HepG2 (cell line): ENCODE results near the gene ADARB1. TPM values are rescaled to one million over a fixed set of nuclear protein-coding genes. Genes with fewer than 3 reads are reported as not detected.
A peak's percentile ranks its signal among the peaks of the same experiment; 100 is the strongest.

ENCODE experiments used
- FLYWCH1 ChIP-seq: sonication (generic); formaldehyde crosslinking; IDR thresholded peaks from 2 replicates; pipeline ENCODE4 v1.8.1; 2023; ENCODE audit warnings: mild to moderate bottlenecking, missing genetic modification reagents
- MED1 ChIP-seq: sonication (generic); formaldehyde crosslinking; IDR thresholded peaks from 2 replicates; pipeline ENCODE4 v1.4.0; 2020; ENCODE audit warnings: missing genetic modification reagents
- NR3C1 ChIP-seq: sonication (generic); formaldehyde crosslinking; IDR thresholded peaks from 2 replicates; pipeline ENCODE4 v1.4.0; 2020; ENCODE audit warnings: missing genetic modification reagents
- PAX8 ChIP-seq: sonication (generic); formaldehyde crosslinking; IDR thresholded peaks from 2 replicates; pipeline ENCODE4 v1.8.0; 2022; ENCODE audit warnings: mild to moderate bottlenecking, missing genetic modification reagents, borderline replicate concordance
- PHF8 ChIP-seq: sonication (generic); formaldehyde crosslinking; IDR thresholded peaks from 2 replicates; pipeline ENCODE4 v1.5.0; 2020; ENCODE audit warnings: missing genetic modification reagents
- ZC3H13 ChIP-seq: sonication (generic); formaldehyde crosslinking; IDR thresholded peaks from 2 replicates; pipeline ENCODE4 v1.8.1; 2023; ENCODE audit warnings: mild to moderate bottlenecking, missing genetic modification reagents, moderate library complexity
- ZNF160 ChIP-seq: sonication (generic); formaldehyde crosslinking; IDR thresholded peaks from 2 replicates; pipeline ENCODE4 v1.8.0; 2022; ENCODE audit warnings: mild to moderate bottlenecking, inconsistent platforms, missing genetic modification reagents
- ZNF296 ChIP-seq: sonication (generic); formaldehyde crosslinking; conservative IDR thresholded peaks from 2 replicates; pipeline ENCODE4 v1.5.0; 2020; ENCODE audit warnings: mild to moderate bottlenecking, missing genetic modification reagents
- ZNF670 ChIP-seq: sonication (generic); formaldehyde crosslinking; IDR thresholded peaks from 2 replicates; pipeline ENCODE4 v1.8.0; 2022; ENCODE audit warnings: mild to moderate bottlenecking, missing genetic modification reagents, borderline replicate concordance
- ZNF850 ChIP-seq: sonication (generic); formaldehyde crosslinking; conservative IDR thresholded peaks from 2 replicates; pipeline ENCODE4 v1.9.0; 2021; ENCODE audit warnings: mild to moderate bottlenecking, missing genetic modification reagents
- polyA plus RNA-seq, 8 experiments: library from polyadenylated mRNA; depleted of rRNA in 3 of 8; stranded (reverse) in 7 of 8; unstranded in 1 of 8; fragments of >200 nt; fragmentation: Illumina TruSeq in 4 of 8; extraction: Trizol in 4 of 8; gene quantifications; 2 replicates each; pipeline versions ENCODE4 v1.2.1 to v1.2.3, GENCODE V29; 2011 to 2016; ENCODE audit warnings: low read depth in 4 of 8, missing spikeins in 1 of 8, mixed read lengths in 1 of 8; ENCODE audit not compliant: insufficient read depth in 1 of 8
- total RNA-seq, 5 experiments: library from RNA; depleted of rRNA; stranded (reverse); fragments of >200 nt; fragmentation: Illumina TruSeq; extraction: Trizol; gene quantifications; 2 replicates each; pipeline ENCODE4 v1.2.3, GENCODE V29; 2016; ENCODE audit warnings: low read depth in 1 of 5
- TF ChIP-seq, protein P1 (sequence below): sonication (generic); formaldehyde crosslinking; IDR thresholded peaks from 2 replicates; pipeline ENCODE4 v1.4.0; 2020; ENCODE audit warnings: mild to moderate bottlenecking, missing genetic modification reagents
- TF ChIP-seq, protein P2 (sequence below): sonication (generic); formaldehyde crosslinking; IDR thresholded peaks from 2 replicates; pipeline ENCODE4 v1.8.0; 2022; ENCODE audit warnings: missing genetic modification reagents, low read depth, mild to moderate bottlenecking, borderline replicate concordance
- TF ChIP-seq, protein P3 (sequence below): sonication (generic); formaldehyde crosslinking; IDR thresholded peaks from 2 replicates; pipeline ENCODE4 v1.4.0; 2020; ENCODE audit warnings: mild to moderate bottlenecking, missing genetic modification reagents
- TF ChIP-seq, protein P4 (sequence below): sonication (generic); formaldehyde crosslinking; IDR thresholded peaks from 2 replicates; pipeline ENCODE4 v1.5.0; 2020; ENCODE audit warnings: mild to moderate bottlenecking, missing genetic modification reagents
- TF ChIP-seq, protein P5 (sequence below): sonication (generic); formaldehyde crosslinking; IDR thresholded peaks from 2 replicates; pipeline ENCODE4 v1.5.1; 2020; ENCODE audit warnings: mild to moderate bottlenecking, missing genetic modification reagents, borderline replicate concordance

Gene ADARB1
- total and polyA plus RNA-seq, 2 of the 13 experiments (the other 11 are each of a cell fraction or from before 2014, with no cell fraction given), result 6.6 to 10.0 TPM

DNA sequence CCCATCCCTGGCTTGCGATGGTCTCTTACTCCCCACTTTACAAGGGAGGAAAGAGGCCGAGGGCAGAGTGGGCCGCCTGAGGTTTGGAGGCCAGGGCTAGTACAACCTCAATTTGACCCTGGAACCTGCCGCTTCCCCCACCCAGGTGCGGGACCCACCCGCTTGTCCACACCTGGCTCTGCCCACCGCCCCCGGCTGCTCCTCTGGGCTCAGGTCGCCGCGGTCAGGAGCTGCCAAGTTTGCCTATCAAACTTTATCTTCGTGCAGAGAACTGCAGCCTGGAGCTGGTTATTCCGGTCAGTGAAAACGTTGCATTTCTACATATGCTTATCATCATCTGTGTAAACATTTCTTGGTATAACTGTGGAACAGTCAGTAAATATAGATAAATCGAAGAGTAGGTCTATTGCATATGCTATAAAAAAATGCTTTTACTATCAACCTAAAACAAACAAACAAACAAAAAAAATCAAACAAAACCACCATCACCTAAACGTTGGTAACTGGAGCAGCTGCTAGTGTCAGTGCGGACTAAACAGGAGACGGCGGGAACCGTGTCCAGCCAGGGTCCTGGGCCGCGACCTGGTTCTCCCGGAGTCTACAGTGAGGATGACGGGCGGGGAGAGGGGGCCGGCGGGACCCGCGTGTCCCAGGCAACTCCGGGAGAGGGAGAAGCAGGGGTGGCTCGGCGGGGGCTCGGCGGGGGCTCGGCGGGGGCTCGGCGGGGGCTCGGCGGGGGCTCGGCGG, 906 bp upstream of the ADARB1 start (continued):
- TF ChIP-seq, protein P1, sequence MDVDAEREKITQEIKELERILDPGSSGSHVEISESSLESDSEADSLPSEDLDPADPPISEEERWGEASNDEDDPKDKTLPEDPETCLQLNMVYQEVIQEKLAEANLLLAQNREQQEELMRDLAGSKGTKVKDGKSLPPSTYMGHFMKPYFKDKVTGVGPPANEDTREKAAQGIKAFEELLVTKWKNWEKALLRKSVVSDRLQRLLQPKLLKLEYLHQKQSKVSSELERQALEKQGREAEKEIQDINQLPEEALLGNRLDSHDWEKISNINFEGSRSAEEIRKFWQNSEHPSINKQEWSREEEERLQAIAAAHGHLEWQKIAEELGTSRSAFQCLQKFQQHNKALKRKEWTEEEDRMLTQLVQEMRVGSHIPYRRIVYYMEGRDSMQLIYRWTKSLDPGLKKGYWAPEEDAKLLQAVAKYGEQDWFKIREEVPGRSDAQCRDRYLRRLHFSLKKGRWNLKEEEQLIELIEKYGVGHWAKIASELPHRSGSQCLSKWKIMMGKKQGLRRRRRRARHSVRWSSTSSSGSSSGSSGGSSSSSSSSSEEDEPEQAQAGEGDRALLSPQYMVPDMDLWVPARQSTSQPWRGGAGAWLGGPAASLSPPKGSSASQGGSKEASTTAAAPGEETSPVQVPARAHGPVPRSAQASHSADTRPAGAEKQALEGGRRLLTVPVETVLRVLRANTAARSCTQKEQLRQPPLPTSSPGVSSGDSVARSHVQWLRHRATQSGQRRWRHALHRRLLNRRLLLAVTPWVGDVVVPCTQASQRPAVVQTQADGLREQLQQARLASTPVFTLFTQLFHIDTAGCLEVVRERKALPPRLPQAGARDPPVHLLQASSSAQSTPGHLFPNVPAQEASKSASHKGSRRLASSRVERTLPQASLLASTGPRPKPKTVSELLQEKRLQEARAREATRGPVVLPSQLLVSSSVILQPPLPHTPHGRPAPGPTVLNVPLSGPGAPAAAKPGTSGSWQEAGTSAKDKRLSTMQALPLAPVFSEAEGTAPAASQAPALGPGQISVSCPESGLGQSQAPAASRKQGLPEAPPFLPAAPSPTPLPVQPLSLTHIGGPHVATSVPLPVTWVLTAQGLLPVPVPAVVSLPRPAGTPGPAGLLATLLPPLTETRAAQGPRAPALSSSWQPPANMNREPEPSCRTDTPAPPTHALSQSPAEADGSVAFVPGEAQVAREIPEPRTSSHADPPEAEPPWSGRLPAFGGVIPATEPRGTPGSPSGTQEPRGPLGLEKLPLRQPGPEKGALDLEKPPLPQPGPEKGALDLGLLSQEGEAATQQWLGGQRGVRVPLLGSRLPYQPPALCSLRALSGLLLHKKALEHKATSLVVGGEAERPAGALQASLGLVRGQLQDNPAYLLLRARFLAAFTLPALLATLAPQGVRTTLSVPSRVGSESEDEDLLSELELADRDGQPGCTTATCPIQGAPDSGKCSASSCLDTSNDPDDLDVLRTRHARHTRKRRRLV (CRISPR knock-in tag), result peak; percentile 99
- TF ChIP-seq, protein P2, sequence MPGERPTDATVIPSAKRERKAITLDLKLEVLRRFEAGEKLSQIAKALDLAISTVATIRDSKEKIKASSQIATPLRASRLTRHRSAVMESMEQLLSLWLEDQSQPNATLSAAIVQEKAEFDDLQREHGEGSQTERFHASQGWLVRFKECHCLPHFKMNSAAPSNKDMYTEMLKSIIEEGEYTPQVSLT (CRISPR knock-in tag), result no peak
- TF ChIP-seq, protein P3, sequence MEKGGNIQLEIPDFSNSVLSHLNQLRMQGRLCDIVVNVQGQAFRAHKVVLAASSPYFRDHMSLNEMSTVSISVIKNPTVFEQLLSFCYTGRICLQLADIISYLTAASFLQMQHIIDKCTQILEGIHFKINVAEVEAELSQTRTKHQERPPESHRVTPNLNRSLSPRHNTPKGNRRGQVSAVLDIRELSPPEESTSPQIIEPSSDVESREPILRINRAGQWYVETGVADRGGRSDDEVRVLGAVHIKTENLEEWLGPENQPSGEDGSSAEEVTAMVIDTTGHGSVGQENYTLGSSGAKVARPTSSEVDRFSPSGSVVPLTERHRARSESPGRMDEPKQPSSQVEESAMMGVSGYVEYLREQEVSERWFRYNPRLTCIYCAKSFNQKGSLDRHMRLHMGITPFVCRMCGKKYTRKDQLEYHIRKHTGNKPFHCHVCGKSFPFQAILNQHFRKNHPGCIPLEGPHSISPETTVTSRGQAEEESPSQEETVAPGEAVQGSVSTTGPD, result no peak
- TF ChIP-seq PHF8 (CRISPR knock-in tag) (no peak), ZNF850 (CRISPR knock-in tag) (no peak), PAX8 (CRISPR knock-in tag) (no peak), ZC3H13 (no peak; the same call in 1 of the 2 replicates), MED1 (peak; percentile 64), NR3C1 (CRISPR knock-in tag) (no peak), ZNF670 (CRISPR knock-in tag) (no peak), ZNF296 (no peak), FLYWCH1 (CRISPR knock-in tag) (no peak), ZNF160 (CRISPR knock-in tag) (no peak)
- TF ChIP-seq, protein P4, sequence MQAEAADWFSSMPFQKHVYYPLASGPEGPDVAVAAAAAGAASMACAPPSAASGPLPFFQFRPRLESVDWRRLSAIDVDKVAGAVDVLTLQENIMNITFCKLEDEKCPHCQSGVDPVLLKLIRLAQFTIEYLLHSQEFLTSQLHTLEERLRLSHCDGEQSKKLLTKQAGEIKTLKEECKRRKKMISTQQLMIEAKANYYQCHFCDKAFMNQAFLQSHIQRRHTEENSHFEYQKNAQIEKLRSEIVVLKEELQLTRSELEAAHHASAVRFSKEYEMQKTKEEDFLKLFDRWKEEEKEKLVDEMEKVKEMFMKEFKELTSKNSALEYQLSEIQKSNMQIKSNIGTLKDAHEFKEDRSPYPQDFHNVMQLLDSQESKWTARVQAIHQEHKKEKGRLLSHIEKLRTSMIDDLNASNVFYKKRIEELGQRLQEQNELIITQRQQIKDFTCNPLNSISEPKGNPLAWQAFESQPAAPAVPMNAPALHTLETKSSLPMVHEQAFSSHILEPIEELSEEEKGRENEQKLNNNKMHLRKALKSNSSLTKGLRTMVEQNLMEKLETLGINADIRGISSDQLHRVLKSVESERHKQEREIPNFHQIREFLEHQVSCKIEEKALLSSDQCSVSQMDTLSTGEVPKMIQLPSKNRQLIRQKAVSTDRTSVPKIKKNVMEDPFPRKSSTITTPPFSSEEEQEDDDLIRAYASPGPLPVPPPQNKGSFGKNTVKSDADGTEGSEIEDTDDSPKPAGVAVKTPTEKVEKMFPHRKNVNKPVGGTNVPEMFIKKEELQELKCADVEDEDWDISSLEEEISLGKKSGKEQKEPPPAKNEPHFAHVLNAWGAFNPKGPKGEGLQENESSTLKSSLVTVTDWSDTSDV (CRISPR knock-in tag), result no peak
- TF ChIP-seq, protein P5, sequence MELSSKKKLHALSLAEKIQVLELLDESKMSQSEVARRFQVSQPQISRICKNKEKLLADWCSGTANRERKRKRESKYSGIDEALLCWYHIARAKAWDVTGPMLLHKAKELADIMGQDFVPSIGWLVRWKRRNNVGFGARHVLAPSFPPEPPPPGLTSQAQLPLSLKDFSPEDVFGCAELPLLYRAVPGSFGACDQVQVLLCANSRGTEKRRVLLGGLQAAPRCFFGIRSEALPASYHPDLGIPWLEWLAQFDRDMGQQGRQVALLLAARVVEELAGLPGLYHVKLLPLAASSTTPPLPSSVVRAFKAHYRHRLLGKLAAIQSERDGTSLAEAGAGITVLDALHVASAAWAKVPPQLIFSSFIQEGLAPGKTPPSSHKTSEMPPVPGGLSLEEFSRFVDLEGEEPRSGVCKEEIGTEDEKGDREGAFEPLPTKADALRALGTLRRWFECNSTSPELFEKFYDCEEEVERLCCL (CRISPR knock-in tag), result no peak
